SK-N-SH treated with all-trans-retinoic acid at 6 μM for 48 hours (cell line): ENCODE measurements around the gene PRRC2C.

ENCODE experiments used
- ARNTL ChIP-seq: fragments of 450-650 bp; formaldehyde crosslinking; IDR thresholded peaks from 2 replicates; pipeline ENCODE4 v1.5.0; 2020; ENCODE audit warnings: low read depth, mild to moderate bottlenecking, moderate library complexity, borderline replicate concordance
- TCF4 ChIP-seq: fragments of 250-450 bp; sonication (Bioruptor Pico); IDR thresholded peaks from 2 replicates; pipeline ENCODE4 v1.8.0; 2021; ENCODE audit warnings: mild to moderate bottlenecking, moderate library complexity, borderline replicate concordance

GRCh38 chr1:171457412-171457811 is 27.9 kb upstream of the PRRC2C start:
- no peak for TF ChIP-seq ARNTL (CRISPR knock-in tag)
- no peak for TF ChIP-seq TCF4 (CRISPR knock-in tag)
